Neural cell (in vitro differentiated cells): ENCODE data around the gene NR2F1-AS1. TPM values are rescaled to one million over a fixed set of nuclear protein-coding genes. Genes with fewer than 3 reads are reported as not detected.
"Not testable (repeated sequence)": the region's sequence is repeated elsewhere in the genome, so short reads cannot be mapped to it uniquely, and the experiment has no call there.

Experiments
- H2AFZ ChIP-seq: fragments of 200-600, 300-800 bp; sonication (generic), shearing (Covaris generic); 2 replicates; pipeline ENCODE4 v1.6.0; 2014; ENCODE audit warnings: low read depth, mild to moderate bottlenecking, antibody characterized with exemption, low read length, moderate library complexity
- H3F3A ChIP-seq: fragments of 200-600 bp; shearing (Covaris generic); 2 replicates; pipeline ENCODE4 v1.6.1; 2016; ENCODE audit warnings: mild to moderate bottlenecking, moderate library complexity, mixed read lengths, antibody characterized with exemption, low read length; ENCODE audit not compliant: insufficient read depth, poor library complexity, severe bottlenecking
- H3K27ac ChIP-seq: fragments of 200-600, 300-800 bp; sonication (generic), shearing (Covaris generic); 2 replicates; pipeline ENCODE4 v1.5.1; 2014; ENCODE audit warnings: mild to moderate bottlenecking, low read length, moderate library complexity
- H3K27me3 ChIP-seq: fragments of 300-800, 200-600 bp; sonication (generic), shearing (Covaris generic); 2 replicates; pipeline ENCODE4 v1.6.0; 2014; ENCODE audit warnings: mild to moderate bottlenecking, low read depth, low read length, moderate library complexity; ENCODE audit not compliant: insufficient read depth
- H3K36me3 ChIP-seq: fragments of 300-800, 200-600 bp; sonication (generic), shearing (Covaris generic); 2 replicates; pipeline ENCODE4 v1.5.1; 2014; ENCODE audit warnings: mild to moderate bottlenecking, antibody characterized with exemption, low read length, moderate library complexity; ENCODE audit not compliant: insufficient read depth
- H3K4me2 ChIP-seq: fragments of 300-800, 200-600 bp; sonication (generic), shearing (Covaris generic); 2 replicates; pipeline ENCODE4 v1.6.0; 2014; ENCODE audit warnings: mild to moderate bottlenecking, low read length
- H3K4me3 ChIP-seq: fragments of 300-800, 200-600 bp; sonication (generic), shearing (Covaris generic); 2 replicates; pipeline ENCODE4 v1.5.1; 2014; ENCODE audit warnings: mild to moderate bottlenecking, low read length, moderate library complexity
- H3K79me2 ChIP-seq: fragments of 200-600 bp; shearing (Covaris generic); replicated peaks from 2 replicates; pipeline ENCODE4 v1.6.0; 2014; ENCODE audit warnings: mild to moderate bottlenecking, low read length, moderate library complexity; ENCODE audit not compliant: insufficient read depth
- H3K9ac ChIP-seq: fragments of 300-800, 200-600 bp; sonication (generic), shearing (Covaris generic); 2 replicates; pipeline ENCODE4 v1.6.1; 2016; ENCODE audit warnings: mild to moderate bottlenecking, low read length, mixed read lengths
- H3K9me2 ChIP-seq: fragments of 200-600 bp; shearing (Covaris generic); 2 replicates; pipeline ENCODE4 v1.6.1; 2016; ENCODE audit warnings: mild to moderate bottlenecking, low read length, mixed read lengths; ENCODE audit not compliant: insufficient read depth
- H3K9me3 ChIP-seq: fragments of 200-600, 300-800 bp; sonication (generic), shearing (Covaris generic); 2 replicates; pipeline ENCODE4 v1.6.1; 2016; ENCODE audit warnings: mild to moderate bottlenecking, mixed run types, low read length, moderate library complexity, mixed read lengths
- H4K20me1 ChIP-seq: fragments of 200-600 bp; shearing (Covaris generic); 2 replicates; pipeline ENCODE4 v1.6.1; 2016; ENCODE audit warnings: mild to moderate bottlenecking, mixed run types; ENCODE audit not compliant: insufficient read depth
- CTCF ChIP-seq: fragments of 450-650 bp; IDR thresholded peaks from 2 replicates; pipeline ENCODE4 v1.5.1; 2014; ENCODE audit warnings: antibody characterized with exemption, mild to moderate bottlenecking, moderate library complexity; ENCODE audit not compliant: poor library complexity, severe bottlenecking
- EP300 ChIP-seq: fragments of 450-650 bp; conservative IDR thresholded peaks from 2 replicates; pipeline ENCODE4 v1.6.1; 2014; ENCODE audit warnings: antibody characterized with exemption, mild to moderate bottlenecking, moderate library complexity; ENCODE audit not compliant: poor library complexity, severe bottlenecking
- EZH2 ChIP-seq: fragments of 200-600, 300-800 bp; shearing (Covaris generic), sonication (generic); IDR thresholded peaks from 2 replicates; pipeline ENCODE4 v1.6.1; 2014; ENCODE audit warnings: antibody characterized with exemption, low read length, borderline replicate concordance, mild to moderate bottlenecking; ENCODE audit not compliant: insufficient read depth, poor library complexity, severe bottlenecking
- MXI1 ChIP-seq: fragments of 450-650 bp; conservative IDR thresholded peaks from 2 replicates; pipeline ENCODE4 v1.6.1; 2014; ENCODE audit warnings: antibody characterized with exemption, mild to moderate bottlenecking; ENCODE audit not compliant: poor library complexity, severe bottlenecking
- POLR2AphosphoS5 ChIP-seq: IDR thresholded peaks from 2 replicates; pipeline ENCODE4 v1.6.1; 2012
- RAD21 ChIP-seq: fragments of 450-650 bp; conservative IDR thresholded peaks from 2 replicates; pipeline ENCODE4 v1.6.1; 2014; ENCODE audit warnings: antibody characterized with exemption, mild to moderate bottlenecking, moderate library complexity
- SMC3 ChIP-seq: fragments of 450-650 bp; conservative IDR thresholded peaks from 2 replicates; pipeline ENCODE4 v1.6.1; 2014; ENCODE audit warnings: antibody characterized with exemption, mild to moderate bottlenecking, moderate library complexity; ENCODE audit not compliant: poor library complexity
- TAF1 ChIP-seq: IDR thresholded peaks from 2 replicates; pipeline ENCODE4 v1.6.1; 2012; ENCODE audit warnings: low read depth
- polyA plus RNA-seq: library from polyadenylated mRNA; depleted of rRNA; stranded (reverse); fragments of >200 nt; gene quantifications from 2 replicates; pipeline ENCODE4 v1.2.3, GENCODE V29; 2014
- TF ChIP-seq, protein P1 (sequence below): IDR thresholded peaks from 2 replicates; pipeline ENCODE4 v1.6.1; 2012; ENCODE audit warnings: borderline replicate concordance

NR2F1-AS1 gene
- polyA plus RNA-seq, 1 donor from 2014 or later: 0.24 TPM

- H3K9ac ChIP-seq: no peak overlapping the region
- no peaks in the 10 kb centered on the region for H3K36me3 ChIP-seq
- no peaks in the 10 kb centered on the region for H3K9me3 ChIP-seq
- no peak overlapping the region for H3K4me3 ChIP-seq
- TF ChIP-seq, protein P1, sequence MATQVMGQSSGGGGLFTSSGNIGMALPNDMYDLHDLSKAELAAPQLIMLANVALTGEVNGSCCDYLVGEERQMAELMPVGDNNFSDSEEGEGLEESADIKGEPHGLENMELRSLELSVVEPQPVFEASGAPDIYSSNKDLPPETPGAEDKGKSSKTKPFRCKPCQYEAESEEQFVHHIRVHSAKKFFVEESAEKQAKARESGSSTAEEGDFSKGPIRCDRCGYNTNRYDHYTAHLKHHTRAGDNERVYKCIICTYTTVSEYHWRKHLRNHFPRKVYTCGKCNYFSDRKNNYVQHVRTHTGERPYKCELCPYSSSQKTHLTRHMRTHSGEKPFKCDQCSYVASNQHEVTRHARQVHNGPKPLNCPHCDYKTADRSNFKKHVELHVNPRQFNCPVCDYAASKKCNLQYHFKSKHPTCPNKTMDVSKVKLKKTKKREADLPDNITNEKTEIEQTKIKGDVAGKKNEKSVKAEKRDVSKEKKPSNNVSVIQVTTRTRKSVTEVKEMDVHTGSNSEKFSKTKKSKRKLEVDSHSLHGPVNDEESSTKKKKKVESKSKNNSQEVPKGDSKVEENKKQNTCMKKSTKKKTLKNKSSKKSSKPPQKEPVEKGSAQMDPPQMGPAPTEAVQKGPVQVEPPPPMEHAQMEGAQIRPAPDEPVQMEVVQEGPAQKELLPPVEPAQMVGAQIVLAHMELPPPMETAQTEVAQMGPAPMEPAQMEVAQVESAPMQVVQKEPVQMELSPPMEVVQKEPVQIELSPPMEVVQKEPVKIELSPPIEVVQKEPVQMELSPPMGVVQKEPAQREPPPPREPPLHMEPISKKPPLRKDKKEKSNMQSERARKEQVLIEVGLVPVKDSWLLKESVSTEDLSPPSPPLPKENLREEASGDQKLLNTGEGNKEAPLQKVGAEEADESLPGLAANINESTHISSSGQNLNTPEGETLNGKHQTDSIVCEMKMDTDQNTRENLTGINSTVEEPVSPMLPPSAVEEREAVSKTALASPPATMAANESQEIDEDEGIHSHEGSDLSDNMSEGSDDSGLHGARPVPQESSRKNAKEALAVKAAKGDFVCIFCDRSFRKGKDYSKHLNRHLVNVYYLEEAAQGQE: no peak
- TF ChIP-seq SMC3: no peak
- no peak for TF ChIP-seq MXI1
- no peak for TF ChIP-seq TAF1
- TF ChIP-seq CTCF: no peak
- no peak for TF ChIP-seq RAD21
- no peak for TF ChIP-seq EZH2
- TF ChIP-seq EP300: no peak
- no peak for TF ChIP-seq POLR2AphosphoS5
- peaks cover 48% of the 10 kb centered on the region for H3K27me3 ChIP-seq
- no peaks in the 10 kb centered on the region for H3K9me2 ChIP-seq
- no peak overlapping the region for H3K27ac ChIP-seq
- H3K79me2 ChIP-seq: no peaks in the 10 kb centered on the region
- no peaks in the 10 kb centered on the region for H3F3A ChIP-seq
- H2AFZ ChIP-seq: no peak overlapping the region
- H3K4me2 ChIP-seq: no peak overlapping the region
- no peaks in the 10 kb centered on the region for H4K20me1 ChIP-seq
Measured at GRCh38 chr5:93566091-93566490, 14.9 kb downstream of the NR2F1-AS1 start.

- Histone ChIP-seq H3K27me3 (no peaks in the 10 kb centered on the region), H3K9me3 (no peaks in the 10 kb centered on the region), H4K20me1 (no peaks in the 10 kb centered on the region), H3F3A (no peaks in the 10 kb centered on the region), H3K4me2 (no peak overlapping the region), H3K79me2 (no peaks in the 10 kb centered on the region), H3K9me2 (no peaks in the 10 kb centered on the region), H2AFZ (no peak overlapping the region), H3K9ac (no peak overlapping the region), H3K36me3 (no peaks in the 10 kb centered on the region), H3K4me3 (no peak overlapping the region), H3K27ac (no peak overlapping the region)
- TF ChIP-seq MXI1 (no peak), CTCF (no peak), EP300 (no peak), RAD21 (no peak), SMC3 (no peak), EZH2 (no peak), POLR2AphosphoS5 (no peak), TAF1 (no peak)
- TF ChIP-seq, protein P1: no peak
Measured at GRCh38 chr5:93557021-93557604, 23.9 kb downstream of the NR2F1-AS1 start.

DNA sequence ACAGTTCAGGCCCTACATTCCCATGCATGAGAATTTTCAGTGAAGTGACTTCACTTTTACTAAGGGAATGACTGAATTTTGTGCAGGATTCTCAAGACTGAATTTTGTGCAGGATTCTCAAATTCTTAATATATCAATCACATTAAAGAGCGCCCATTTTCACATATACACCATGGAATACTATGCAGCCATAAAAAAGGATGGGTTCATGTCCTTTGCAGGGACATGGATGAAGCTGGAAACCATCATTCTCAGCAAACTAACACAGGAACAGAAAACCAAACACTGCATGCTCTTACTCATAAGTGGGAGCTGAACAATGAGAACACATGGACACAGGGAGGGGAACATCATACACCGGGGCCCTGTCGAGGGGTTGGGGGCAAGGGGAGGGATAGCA is 31.4 kb downstream of the NR2F1-AS1 start:
- H2AFZ ChIP-seq, H3K27me3 ChIP-seq, H3K9me3 ChIP-seq, H3K79me2 ChIP-seq, H4K20me1 ChIP-seq, H3K9me2 ChIP-seq, H3K4me2 ChIP-seq, H3K27ac ChIP-seq, H3K36me3 ChIP-seq, H3K4me3 ChIP-seq, H3K9ac ChIP-seq, H3F3A ChIP-seq: not testable (repeated sequence)
